HG02610 (cell line): ENCODE data around the gene EXOC6.
"Not testable (repeated sequence)": the region's sequence is repeated elsewhere in the genome, so short reads cannot be mapped to it uniquely, and the experiment has no call there.

ENCODE experiments used
- ATAC-seq: cut with Tn5 transposase; IDR thresholded peaks from one replicate; pipeline ENCODE4 v1.9.1; 2021; ENCODE audit warnings: mild to moderate bottlenecking, moderate library complexity; ENCODE audit not compliant: unreplicated experiment

The EXOC6 gene

GRCh38 chr10:93101148-93101547 lies 252.8 kb downstream of the EXOC6 start:
- not testable (repeated sequence) for ATAC-seq

- no peak for ATAC-seq
Observed at GRCh38 chr10:93103953-93104352, 255.6 kb downstream of the EXOC6 start.

- no peak for ATAC-seq
Observed at GRCh38 chr10:93106631-93107072, 258.3 kb downstream of the EXOC6 start.
